ENCODE data around the gene VAMP1. TPM values are rescaled to one million over a fixed set of nuclear protein-coding genes. Genes with fewer than 3 reads are reported as not detected.

The VAMP1 gene
- total and polyA plus RNA-seq, 9 donors, result 4.6 to 16.2 (median 9.2) TPM

GRCh38 chr12:6463858-6464257 lies 6.6 kb downstream of the VAMP1 start:
- peaks cover 74% of the 10 kb centered on the region for H3K36me3 ChIP-seq (ENCODE audit: control insufficient read depth, insufficient read depth, low read length)
- DNase-seq, result no peak
- no peaks in the 10 kb centered on the region for H3K27me3 ChIP-seq (ENCODE audit: control insufficient read depth, insufficient read depth, low read length)
- H3K4me1 ChIP-seq (ENCODE audit: control insufficient read depth, insufficient read depth, low read length), result peaks cover 10% of the 10 kb centered on the region
- H3K27ac ChIP-seq (ENCODE audit: low read length), result no peak overlapping the region
- H3K4me3 ChIP-seq (ENCODE audit: low read length), result no peak overlapping the region
- no peaks in the 10 kb centered on the region for H3K9me3 ChIP-seq (replicated peaks; ENCODE audit: control insufficient read depth, low read depth, low read length)
- WGBS (ENCODE audit: insufficient coverage), result 95% methylated on average over 3 of the region's 6 CpGs

- DNase-seq, result no peak
- H3K9me3 ChIP-seq (replicated peaks; ENCODE audit: control insufficient read depth, low read depth, low read length), result no peaks in the 10 kb centered on the region
- H3K27me3 ChIP-seq (ENCODE audit: control insufficient read depth, insufficient read depth, low read length), result no peaks in the 10 kb centered on the region
- peaks cover 81% of the 10 kb centered on the region for H3K36me3 ChIP-seq (ENCODE audit: control insufficient read depth, insufficient read depth, low read length)
- peaks cover 8% of the 10 kb centered on the region for H3K4me1 ChIP-seq (ENCODE audit: control insufficient read depth, insufficient read depth, low read length)
- no peak overlapping the region for H3K4me3 ChIP-seq (ENCODE audit: low read length)
- no peak overlapping the region for H3K27ac ChIP-seq (ENCODE audit: low read length)
- no CpG with 5 or more reads among the region's 7 CpGs for WGBS (ENCODE audit: insufficient coverage)
Observed at GRCh38 chr12:6463216-6463615, 7.3 kb downstream of the VAMP1 start.

- Histone ChIP-seq H3K36me3 (ENCODE audit: control insufficient read depth, insufficient read depth, low read length) (peaks cover 83% of the 10 kb centered on the region), H3K27ac (ENCODE audit: low read length) (peak overlapping the region; percentile 2), H3K27me3 (ENCODE audit: control insufficient read depth, insufficient read depth, low read length) (no peaks in the 10 kb centered on the region), H3K4me3 (ENCODE audit: low read length) (no peak overlapping the region), H3K9me3 (replicated peaks; ENCODE audit: control insufficient read depth, low read depth, low read length) (no peaks in the 10 kb centered on the region), H3K4me1 (ENCODE audit: control insufficient read depth, insufficient read depth, low read length) (peaks cover 8% of the 10 kb centered on the region)
- WGBS (ENCODE audit: insufficient coverage), result 97% methylated on average over 11 of the region's 14 CpGs
- DNase-seq, result no peak
Observed at GRCh38 chr12:6462234-6462995, 8.1 kb downstream of the VAMP1 start.

GRCh38 chr12:6461401-6462233 lies 8.9 kb downstream of the VAMP1 start:
- Histone ChIP-seq H3K27ac (ENCODE audit: low read length) (peak overlapping the region; percentile 31), H3K27me3 (ENCODE audit: control insufficient read depth, insufficient read depth, low read length) (no peaks in the 10 kb centered on the region), H3K9me3 (replicated peaks; ENCODE audit: control insufficient read depth, low read depth, low read length) (no peaks in the 10 kb centered on the region), H3K36me3 (ENCODE audit: control insufficient read depth, insufficient read depth, low read length) (peaks cover 88% of the 10 kb centered on the region), H3K4me1 (ENCODE audit: control insufficient read depth, insufficient read depth, low read length) (peaks cover 8% of the 10 kb centered on the region), H3K4me3 (ENCODE audit: low read length) (no peak overlapping the region)
- DNase-seq, result peak; percentile 71
- WGBS (ENCODE audit: insufficient coverage), result 81% methylated on average over 7 of the region's 15 CpGs

GRCh38 chr12:6460751-6461371 lies 9.6 kb downstream of the VAMP1 start:
- Histone ChIP-seq H3K27me3 (ENCODE audit: control insufficient read depth, insufficient read depth, low read length) (no peaks in the 10 kb centered on the region), H3K27ac (ENCODE audit: low read length) (no peak overlapping the region), H3K36me3 (ENCODE audit: control insufficient read depth, insufficient read depth, low read length) (peaks cover 82% of the 10 kb centered on the region), H3K9me3 (replicated peaks; ENCODE audit: control insufficient read depth, low read depth, low read length) (no peaks in the 10 kb centered on the region), H3K4me3 (ENCODE audit: low read length) (no peak overlapping the region), H3K4me1 (ENCODE audit: control insufficient read depth, insufficient read depth, low read length) (peaks cover 8% of the 10 kb centered on the region)
- no peak for DNase-seq
- WGBS (ENCODE audit: insufficient coverage), result 84% methylated on average over 8 of the region's 10 CpGs

- WGBS (ENCODE audit: insufficient coverage), result 92% methylated on average over 2 of the region's 2 CpGs
- no peak for DNase-seq
- peaks cover 8% of the 10 kb centered on the region for H3K4me1 ChIP-seq (ENCODE audit: control insufficient read depth, insufficient read depth, low read length)
- H3K36me3 ChIP-seq (ENCODE audit: control insufficient read depth, insufficient read depth, low read length), result peaks cover 77% of the 10 kb centered on the region
- no peaks in the 10 kb centered on the region for H3K27me3 ChIP-seq (ENCODE audit: control insufficient read depth, insufficient read depth, low read length)
- no peaks in the 10 kb centered on the region for H3K9me3 ChIP-seq (replicated peaks; ENCODE audit: control insufficient read depth, low read depth, low read length)
- no peak overlapping the region for H3K27ac ChIP-seq (ENCODE audit: low read length)
- H3K4me3 ChIP-seq (ENCODE audit: low read length), result no peak overlapping the region
Observed at GRCh38 chr12:6459004-6459337, 11.5 kb downstream of the VAMP1 start.

- no peak overlapping the region for H3K4me3 ChIP-seq (ENCODE audit: low read length)
- no peak overlapping the region for H3K27ac ChIP-seq (ENCODE audit: low read length)
- H3K36me3 ChIP-seq (ENCODE audit: control insufficient read depth, insufficient read depth, low read length), result peaks cover 77% of the 10 kb centered on the region
- whole genome bisulfite sequencing (ENCODE audit: insufficient coverage), result 87% methylated on average over 12 of the region's 14 CpGs
- DNase-seq, result no peak
- H3K27me3 ChIP-seq (ENCODE audit: control insufficient read depth, insufficient read depth, low read length), result no peaks in the 10 kb centered on the region
- H3K4me1 ChIP-seq (ENCODE audit: control insufficient read depth, insufficient read depth, low read length), result peaks cover 9% of the 10 kb centered on the region
- H3K9me3 ChIP-seq (replicated peaks; ENCODE audit: control insufficient read depth, low read depth, low read length), result no peaks in the 10 kb centered on the region
Observed at GRCh38 chr12:6458281-6459003, 12.0 kb downstream of the VAMP1 start.

GRCh38 chr12:6457220-6457945 lies 13.1 kb downstream of the VAMP1 start:
- no peaks in the 10 kb centered on the region for H3K9me3 ChIP-seq (replicated peaks; ENCODE audit: control insufficient read depth, low read depth, low read length)
- DNase-seq, result no peak
- H3K4me1 ChIP-seq (ENCODE audit: control insufficient read depth, insufficient read depth, low read length), result peaks cover 19% of the 10 kb centered on the region
- H3K27me3 ChIP-seq (ENCODE audit: control insufficient read depth, insufficient read depth, low read length), result no peaks in the 10 kb centered on the region
- H3K27ac ChIP-seq (ENCODE audit: low read length), result no peak overlapping the region
- H3K4me3 ChIP-seq (ENCODE audit: low read length), result no peak overlapping the region
- H3K36me3 ChIP-seq (ENCODE audit: control insufficient read depth, insufficient read depth, low read length), result peaks cover 69% of the 10 kb centered on the region
- 99% methylated on average over 8 of the region's 12 CpGs for WGBS (ENCODE audit: insufficient coverage)

GRCh38 chr12:6452944-6453630 lies 17.4 kb downstream of the VAMP1 start:
- Histone ChIP-seq H3K27ac (ENCODE audit: low read length) (peak overlapping the region; percentile 87), H3K4me1 (ENCODE audit: control insufficient read depth, insufficient read depth, low read length) (peaks cover 32% of the 10 kb centered on the region), H3K27me3 (ENCODE audit: control insufficient read depth, insufficient read depth, low read length) (no peaks in the 10 kb centered on the region), H3K9me3 (replicated peaks; ENCODE audit: control insufficient read depth, low read depth, low read length) (no peaks in the 10 kb centered on the region), H3K4me3 (ENCODE audit: low read length) (peak overlapping the region; percentile 54), H3K36me3 (ENCODE audit: control insufficient read depth, insufficient read depth, low read length) (peaks cover 32% of the 10 kb centered on the region)
- WGBS (ENCODE audit: insufficient coverage), result 87% methylated on average over 14 of the region's 17 CpGs
- DNase-seq, result no peak
